ENCODE measurements around the gene LAMTOR2.

The LAMTOR2 gene

DNA sequence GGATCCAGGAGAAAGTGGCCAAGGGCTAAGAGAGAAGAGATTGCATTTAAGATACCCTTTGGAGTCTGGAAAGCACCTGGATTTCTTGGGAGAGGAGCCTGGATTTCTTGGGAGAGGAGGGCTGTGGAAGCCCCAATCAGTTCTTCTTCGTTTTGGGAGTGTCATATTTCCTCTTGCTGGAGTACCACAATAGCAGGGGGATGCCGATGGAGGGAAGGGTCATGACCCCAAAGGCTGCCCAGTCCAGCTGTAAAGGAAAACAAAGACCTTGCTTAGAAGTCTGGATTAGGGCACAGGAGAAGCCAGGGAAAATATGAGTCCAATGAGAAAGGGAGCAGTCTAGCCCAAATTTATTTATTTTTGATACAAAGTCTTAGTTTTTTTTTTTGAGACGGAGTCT, 45.2 kb upstream of the LAMTOR2 start:
- Histone ChIP-seq H3K4me2 (ENCODE audit: insufficient read depth, low read length, poor library complexity, severe bottlenecking) (peak overlapping the region; percentile 29), H3K14ac (ENCODE audit: low read length) (no peak overlapping the region), H3K4me1 (ENCODE audit: control insufficient read depth in 2 of 2, insufficient read depth in 1 of 2, low read depth in 1 of 2, low read length in 2 of 2) (peaks cover 8 to 21% of the 10 kb centered on the region in 2 donors), H2BK12ac (ENCODE audit: low read length) (no peak overlapping the region), H3K27ac (replicated peaks; ENCODE audit: low read length) (peak overlapping the region; percentile 81), H3K4me3 (ENCODE audit: low read length in 2 of 2) (no peak overlapping the region), H2BK15ac (ENCODE audit: low read length) (no peak overlapping the region), H3K9ac (ENCODE audit: low read depth, low read length, poor library complexity) (no peak overlapping the region), H3K4ac (ENCODE audit: low read length) (no peak overlapping the region), H3K27me3 (ENCODE audit: control insufficient read depth in 3 of 3, insufficient read depth in 3 of 3, low read depth in 1 of 3, low read length in 3 of 3) (no peaks in the 10 kb centered on the region), H2BK120ac (ENCODE audit: low read depth, low read length) (no peak overlapping the region), H3K79me1 (ENCODE audit: low read depth, low read length) (no peaks in the 10 kb centered on the region), H3K18ac (ENCODE audit: low read length) (no peak overlapping the region), H4K8ac (ENCODE audit: low read depth, low read length) (no peak overlapping the region), H3K9me3 (replicated peaks in 1 of 2; ENCODE audit: control insufficient read depth in 2 of 2, insufficient read depth in 1 of 2, low read depth in 1 of 2, low read length in 2 of 2) (no peaks in the 10 kb centered on the region), H2AK5ac (ENCODE audit: low read depth, low read length) (no peak overlapping the region), H2AFZ (ENCODE audit: low read length) (no peak overlapping the region), H4K91ac (ENCODE audit: low read depth, low read length, poor library complexity) (no peak overlapping the region), H2BK5ac (ENCODE audit: low read length) (no peak overlapping the region), H3K23ac (ENCODE audit: low read depth, low read length, poor library complexity) (no peak overlapping the region), H3K36me3 (replicated peaks in 1 of 2; ENCODE audit: control insufficient read depth in 2 of 2, insufficient read depth in 2 of 2, low read length in 2 of 2) (peaks cover 21 to 72% of the 10 kb centered on the region in 2 donors)
- peak; percentile 72 for DNase-seq (ENCODE audit: low spot score)
- no CpG with 5 or more reads among the region's 3 CpGs for WGBS, 2 donors (ENCODE audit: extremely low coverage in 2 of 2, insufficient read length in 2 of 2, insufficient replicate concordance in 1 of 2)

DNA sequence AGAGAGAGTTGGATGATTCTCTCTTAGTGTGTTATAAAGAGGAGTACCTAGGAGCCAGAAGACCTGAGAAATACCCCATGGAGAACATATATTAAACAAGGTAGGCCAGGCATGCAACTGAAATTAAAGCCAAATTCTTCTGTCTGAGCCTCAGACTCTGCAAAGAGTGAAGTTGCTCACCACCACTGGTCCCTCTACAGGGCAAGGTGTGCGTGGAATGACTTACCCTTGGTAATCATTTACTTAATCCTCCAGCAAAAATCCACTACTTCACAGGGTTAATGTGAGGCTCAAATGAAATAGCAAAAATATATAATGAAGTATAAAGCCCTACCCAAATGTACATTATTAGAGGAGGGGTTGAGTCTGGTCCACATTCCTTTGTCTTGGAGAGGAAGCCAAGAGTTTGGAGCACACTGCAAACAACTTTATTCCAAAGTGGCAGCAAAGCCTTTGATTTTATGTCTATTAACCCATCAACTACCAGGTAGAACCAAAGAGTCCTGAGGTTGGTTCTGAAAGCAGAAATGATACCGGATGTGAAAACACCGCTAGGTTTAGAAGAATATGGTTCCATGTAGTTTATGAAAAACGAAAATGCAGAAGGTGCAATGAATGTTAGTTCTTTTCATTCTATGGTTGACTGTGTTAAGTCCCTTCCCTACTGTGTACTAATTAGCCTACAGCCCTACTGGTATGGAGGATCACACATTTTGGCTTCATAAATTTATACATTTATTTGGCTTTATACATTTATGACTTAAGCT, 42.3 kb upstream of the LAMTOR2 start:
- H3K9ac ChIP-seq (ENCODE audit: low read depth, low read length, poor library complexity), result no peak overlapping the region
- peaks cover 31 to 90% of the 10 kb centered on the region in 2 donors for H3K36me3 ChIP-seq (replicated peaks in 1 of 2; ENCODE audit: control insufficient read depth in 2 of 2, insufficient read depth in 2 of 2, low read length in 2 of 2)
- H3K18ac ChIP-seq (ENCODE audit: low read length), result no peak overlapping the region
- no CpG with 5 or more reads among the region's 4 CpGs for WGBS, 2 donors (ENCODE audit: extremely low coverage in 2 of 2, insufficient read length in 2 of 2, insufficient replicate concordance in 1 of 2)
- H3K79me1 ChIP-seq (ENCODE audit: low read depth, low read length), result no peaks in the 10 kb centered on the region
- H2BK12ac ChIP-seq (ENCODE audit: low read length), result no peak overlapping the region
- H3K4me3 ChIP-seq (ENCODE audit: low read length in 2 of 2), result no peak overlapping the region
- H3K14ac ChIP-seq (ENCODE audit: low read length), result no peak overlapping the region
- H3K27me3 ChIP-seq (ENCODE audit: control insufficient read depth in 3 of 3, insufficient read depth in 3 of 3, low read depth in 1 of 3, low read length in 3 of 3), result no peaks in the 10 kb centered on the region
- no peak for DNase-seq (ENCODE audit: low spot score)
- peaks cover 8 to 15% of the 10 kb centered on the region in 2 donors for H3K4me1 ChIP-seq (ENCODE audit: control insufficient read depth in 2 of 2, insufficient read depth in 1 of 2, low read depth in 1 of 2, low read length in 2 of 2)
- no peak overlapping the region for H2AK5ac ChIP-seq (ENCODE audit: low read depth, low read length)
- no peak overlapping the region for H3K27ac ChIP-seq (replicated peaks; ENCODE audit: low read length)
- H4K8ac ChIP-seq (ENCODE audit: low read depth, low read length), result no peak overlapping the region
- H3K4me2 ChIP-seq (ENCODE audit: insufficient read depth, low read length, poor library complexity, severe bottlenecking), result no peak overlapping the region
- H3K4ac ChIP-seq (ENCODE audit: low read length), result no peak overlapping the region
- H2AFZ ChIP-seq (ENCODE audit: low read length), result no peak overlapping the region
- peaks cover 0 to 4% of the 10 kb centered on the region in 2 donors for H3K9me3 ChIP-seq (replicated peaks in 1 of 2; ENCODE audit: control insufficient read depth in 2 of 2, insufficient read depth in 1 of 2, low read depth in 1 of 2, low read length in 2 of 2)
- no peak overlapping the region for H2BK120ac ChIP-seq (ENCODE audit: low read depth, low read length)
- no peak overlapping the region for H4K91ac ChIP-seq (ENCODE audit: low read depth, low read length, poor library complexity)
- no peak overlapping the region for H2BK15ac ChIP-seq (ENCODE audit: low read length)
- H3K23ac ChIP-seq (ENCODE audit: low read depth, low read length, poor library complexity), result no peak overlapping the region
- no peak overlapping the region for H2BK5ac ChIP-seq (ENCODE audit: low read length)

DNA sequence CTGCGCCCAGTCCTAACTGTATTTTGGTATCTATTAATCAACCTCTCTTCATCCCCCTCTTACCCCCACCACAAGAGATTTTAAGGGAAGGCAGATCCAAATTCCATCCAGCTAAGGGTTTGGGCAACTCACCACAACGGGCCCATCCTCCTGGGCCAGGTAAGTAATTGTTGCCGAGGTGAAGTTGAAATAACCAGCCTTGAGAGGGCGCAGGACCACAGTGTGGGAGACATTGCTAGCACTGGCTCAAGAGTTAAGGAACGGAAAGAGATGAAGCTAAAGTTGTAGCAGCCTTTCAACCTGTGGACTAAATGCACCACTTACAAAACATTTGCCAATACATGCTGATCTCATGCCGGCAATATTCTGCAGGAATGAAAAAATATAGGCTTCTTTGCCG, 39.8 kb upstream of the LAMTOR2 start:
- WGBS, 2 donors (ENCODE audit: extremely low coverage in 2 of 2, insufficient read length in 2 of 2, insufficient replicate concordance in 1 of 2), result no CpG with 5 or more reads among the region's 7 CpGs
- H3K36me3 ChIP-seq (replicated peaks in 1 of 2; ENCODE audit: control insufficient read depth in 2 of 2, insufficient read depth in 2 of 2, low read length in 2 of 2), result peaks cover 33 to 97% of the 10 kb centered on the region in 2 donors
- no peak overlapping the region for H4K8ac ChIP-seq (ENCODE audit: low read depth, low read length)

DNA sequence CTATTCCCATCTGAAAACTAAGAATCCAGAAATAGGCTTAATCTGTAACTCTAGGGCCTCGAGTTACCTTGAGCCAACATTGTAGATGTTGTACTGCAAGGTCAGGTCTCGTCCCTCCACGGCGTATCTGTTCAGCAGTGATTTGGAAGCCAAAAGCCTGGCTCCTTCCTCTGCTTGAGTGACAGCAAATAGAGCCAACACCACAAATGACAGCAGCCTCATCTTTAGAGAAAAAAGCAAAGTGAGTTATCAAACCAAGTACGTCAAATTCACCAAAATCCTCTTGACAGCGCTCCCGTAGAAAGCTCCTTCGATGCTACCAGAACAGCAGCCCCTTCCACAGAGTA, 34.7 kb upstream of the LAMTOR2 start:
- H2BK5ac ChIP-seq (ENCODE audit: low read length), result peak overlapping the region; percentile 78
- no peak overlapping the region for H3K4ac ChIP-seq (ENCODE audit: low read length)
- peak overlapping the region; percentile 89 for H3K4me2 ChIP-seq (ENCODE audit: insufficient read depth, low read length, poor library complexity, severe bottlenecking)
- H3K4me3 ChIP-seq (ENCODE audit: low read length in 2 of 2), result peak overlapping the region; percentile 89 to 91
- H3K27me3 ChIP-seq (ENCODE audit: control insufficient read depth in 3 of 3, insufficient read depth in 3 of 3, low read depth in 1 of 3, low read length in 3 of 3), result no peaks in the 10 kb centered on the region
- peaks cover 4 to 6% of the 10 kb centered on the region in 2 donors for H3K4me1 ChIP-seq (ENCODE audit: control insufficient read depth in 2 of 2, insufficient read depth in 1 of 2, low read depth in 1 of 2, low read length in 2 of 2)
- no peak overlapping the region for H2AFZ ChIP-seq (ENCODE audit: low read length)
- no CpG with 5 or more reads among the region's 8 CpGs for WGBS, 2 donors (ENCODE audit: extremely low coverage in 2 of 2, insufficient read length in 2 of 2, insufficient replicate concordance in 1 of 2)
- peaks cover 0 to 6% of the 10 kb centered on the region in 2 donors for H3K9me3 ChIP-seq (replicated peaks in 1 of 2; ENCODE audit: control insufficient read depth in 2 of 2, insufficient read depth in 1 of 2, low read depth in 1 of 2, low read length in 2 of 2)
- H4K91ac ChIP-seq (ENCODE audit: low read depth, low read length, poor library complexity), result no peak overlapping the region
- H3K23ac ChIP-seq (ENCODE audit: low read depth, low read length, poor library complexity), result no peak overlapping the region
- H2BK12ac ChIP-seq (ENCODE audit: low read length), result no peak overlapping the region
- H3K79me1 ChIP-seq (ENCODE audit: low read depth, low read length), result peaks cover 6% of the 10 kb centered on the region
- peaks cover 13 to 48% of the 10 kb centered on the region in 2 donors for H3K36me3 ChIP-seq (replicated peaks in 1 of 2; ENCODE audit: control insufficient read depth in 2 of 2, insufficient read depth in 2 of 2, low read length in 2 of 2)
- H3K14ac ChIP-seq (ENCODE audit: low read length), result no peak overlapping the region
- H2AK5ac ChIP-seq (ENCODE audit: low read depth, low read length), result peak overlapping the region; percentile 93
- H3K18ac ChIP-seq (ENCODE audit: low read length), result no peak overlapping the region
- no peak overlapping the region for H3K27ac ChIP-seq (replicated peaks; ENCODE audit: low read length)
- H3K9ac ChIP-seq (ENCODE audit: low read depth, low read length, poor library complexity), result peak overlapping the region; percentile 99
- H2BK120ac ChIP-seq (ENCODE audit: low read depth, low read length), result no peak overlapping the region
- H2BK15ac ChIP-seq (ENCODE audit: low read length), result no peak overlapping the region
- DNase-seq (ENCODE audit: low spot score), result no peak
- H4K8ac ChIP-seq (ENCODE audit: low read depth, low read length), result no peak overlapping the region

More for the DNA sequence above, 39.8 kb upstream of the LAMTOR2 start:
- peaks cover 1% of the 10 kb centered on the region for H3K79me1 ChIP-seq (ENCODE audit: low read depth, low read length)
- H2AK5ac ChIP-seq (ENCODE audit: low read depth, low read length), result no peak overlapping the region
- H3K27ac ChIP-seq (replicated peaks; ENCODE audit: low read length), result no peak overlapping the region
- H2BK120ac ChIP-seq (ENCODE audit: low read depth, low read length), result no peak overlapping the region
- no peak overlapping the region for H3K4ac ChIP-seq (ENCODE audit: low read length)
- no peak overlapping the region for H4K91ac ChIP-seq (ENCODE audit: low read depth, low read length, poor library complexity)
- H3K18ac ChIP-seq (ENCODE audit: low read length), result no peak overlapping the region
- no peak overlapping the region for H2BK5ac ChIP-seq (ENCODE audit: low read length)
- H3K4me2 ChIP-seq (ENCODE audit: insufficient read depth, low read length, poor library complexity, severe bottlenecking), result no peak overlapping the region
- peaks cover 0 to 6% of the 10 kb centered on the region in 2 donors for H3K9me3 ChIP-seq (replicated peaks in 1 of 2; ENCODE audit: control insufficient read depth in 2 of 2, insufficient read depth in 1 of 2, low read depth in 1 of 2, low read length in 2 of 2)
- H3K4me3 ChIP-seq (ENCODE audit: low read length in 2 of 2), result no peak overlapping the region
- no peak overlapping the region for H3K14ac ChIP-seq (ENCODE audit: low read length)
- H3K27me3 ChIP-seq (ENCODE audit: control insufficient read depth in 3 of 3, insufficient read depth in 3 of 3, low read depth in 1 of 3, low read length in 3 of 3), result no peaks in the 10 kb centered on the region
- no peak overlapping the region for H3K23ac ChIP-seq (ENCODE audit: low read depth, low read length, poor library complexity)
- no peak overlapping the region for H2AFZ ChIP-seq (ENCODE audit: low read length)
- no peak overlapping the region for H2BK15ac ChIP-seq (ENCODE audit: low read length)
- H2BK12ac ChIP-seq (ENCODE audit: low read length), result no peak overlapping the region
- no peak for DNase-seq (ENCODE audit: low spot score)
- H3K9ac ChIP-seq (ENCODE audit: low read depth, low read length, poor library complexity), result no peak overlapping the region
- H3K4me1 ChIP-seq (ENCODE audit: control insufficient read depth in 2 of 2, insufficient read depth in 1 of 2, low read depth in 1 of 2, low read length in 2 of 2), result peaks cover 4 to 5% of the 10 kb centered on the region in 2 donors

Data from neuronal stem cell (in vitro differentiated cells).